Gastroesophageal sphincter (tissue), 3 donors: Measurements from ENCODE around the gene MSL1.

Experiments used
- EP300 ChIP-seq: sonication (generic); formaldehyde crosslinking; IDR thresholded peaks from one replicate; pipeline ENCODE4 v1.6.1; 2017; ENCODE audit warnings: antibody characterized with exemption, mild to moderate bottlenecking
- POLR2A ChIP-seq, 2 donors: fragments of 450-650 bp; IDR thresholded peaks; one replicate each; pipeline ENCODE4 v1.6.1; 2017; ENCODE audit warnings: antibody characterized with exemption in 2 of 2, mild to moderate bottlenecking in 2 of 2, moderate library complexity in 1 of 2
- POLR2AphosphoS5 ChIP-seq: sonication (generic); formaldehyde crosslinking; IDR thresholded peaks from one replicate; pipeline ENCODE4 v1.6.1; 2017; ENCODE audit warnings: antibody characterized with exemption
- TF ChIP-seq, protein P1 (sequence below), 4 experiments: fragments of 200-600 bp in 2 of 4; fragments of 450-650 bp in 2 of 4; sonication (generic) in 1 of 4; IDR thresholded peaks; one replicate each; pipeline ENCODE4 v1.5.1; 2017 to 2019; ENCODE audit warnings: antibody characterized with exemption in 4 of 4, mild to moderate bottlenecking in 2 of 4, moderate library complexity in 2 of 4

DNA sequence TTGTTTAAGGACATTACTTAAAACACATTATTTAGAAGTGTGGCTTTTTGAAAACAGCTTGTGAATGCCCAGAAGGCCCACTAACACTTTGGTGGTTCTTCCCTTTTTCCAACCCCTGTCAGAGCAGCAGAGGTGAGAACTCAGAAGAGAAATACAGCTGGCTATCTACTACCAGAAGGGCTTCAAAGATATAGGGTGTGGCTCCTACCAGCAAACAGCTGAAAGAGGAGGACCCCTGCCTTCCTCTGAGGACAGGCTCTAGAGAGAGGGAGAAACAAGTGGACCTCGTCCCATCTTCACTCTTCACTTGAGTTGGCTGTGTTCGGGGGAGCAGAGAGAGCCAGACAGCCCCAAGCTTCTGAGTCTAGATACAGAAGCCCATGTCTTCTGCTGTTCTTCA lies 48.6 kb downstream of the MSL1 start:
- no peak for TF ChIP-seq POLR2A (IDR thresholded peaks at IDR 0.05)
- TF ChIP-seq EP300, result no peak
- TF ChIP-seq, protein P1, sequence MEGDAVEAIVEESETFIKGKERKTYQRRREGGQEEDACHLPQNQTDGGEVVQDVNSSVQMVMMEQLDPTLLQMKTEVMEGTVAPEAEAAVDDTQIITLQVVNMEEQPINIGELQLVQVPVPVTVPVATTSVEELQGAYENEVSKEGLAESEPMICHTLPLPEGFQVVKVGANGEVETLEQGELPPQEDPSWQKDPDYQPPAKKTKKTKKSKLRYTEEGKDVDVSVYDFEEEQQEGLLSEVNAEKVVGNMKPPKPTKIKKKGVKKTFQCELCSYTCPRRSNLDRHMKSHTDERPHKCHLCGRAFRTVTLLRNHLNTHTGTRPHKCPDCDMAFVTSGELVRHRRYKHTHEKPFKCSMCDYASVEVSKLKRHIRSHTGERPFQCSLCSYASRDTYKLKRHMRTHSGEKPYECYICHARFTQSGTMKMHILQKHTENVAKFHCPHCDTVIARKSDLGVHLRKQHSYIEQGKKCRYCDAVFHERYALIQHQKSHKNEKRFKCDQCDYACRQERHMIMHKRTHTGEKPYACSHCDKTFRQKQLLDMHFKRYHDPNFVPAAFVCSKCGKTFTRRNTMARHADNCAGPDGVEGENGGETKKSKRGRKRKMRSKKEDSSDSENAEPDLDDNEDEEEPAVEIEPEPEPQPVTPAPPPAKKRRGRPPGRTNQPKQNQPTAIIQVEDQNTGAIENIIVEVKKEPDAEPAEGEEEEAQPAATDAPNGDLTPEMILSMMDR (IDR thresholded peaks at IDR 0.05), result no peak
- TF ChIP-seq POLR2AphosphoS5, result no peak
